GM21576 (cell line): ENCODE data around the gene TAGAP.
"Not testable (repeated sequence)": the region's sequence is repeated elsewhere in the genome, so short reads cannot be mapped to it uniquely, and the experiment has no call there.

Source experiments
- ATAC-seq: cut with Tn5 transposase; IDR thresholded peaks from one replicate; pipeline ENCODE4 v1.9.1; 2021; ENCODE audit warnings: mild to moderate bottlenecking, moderate library complexity; ENCODE audit not compliant: unreplicated experiment

The TAGAP gene

DNA sequence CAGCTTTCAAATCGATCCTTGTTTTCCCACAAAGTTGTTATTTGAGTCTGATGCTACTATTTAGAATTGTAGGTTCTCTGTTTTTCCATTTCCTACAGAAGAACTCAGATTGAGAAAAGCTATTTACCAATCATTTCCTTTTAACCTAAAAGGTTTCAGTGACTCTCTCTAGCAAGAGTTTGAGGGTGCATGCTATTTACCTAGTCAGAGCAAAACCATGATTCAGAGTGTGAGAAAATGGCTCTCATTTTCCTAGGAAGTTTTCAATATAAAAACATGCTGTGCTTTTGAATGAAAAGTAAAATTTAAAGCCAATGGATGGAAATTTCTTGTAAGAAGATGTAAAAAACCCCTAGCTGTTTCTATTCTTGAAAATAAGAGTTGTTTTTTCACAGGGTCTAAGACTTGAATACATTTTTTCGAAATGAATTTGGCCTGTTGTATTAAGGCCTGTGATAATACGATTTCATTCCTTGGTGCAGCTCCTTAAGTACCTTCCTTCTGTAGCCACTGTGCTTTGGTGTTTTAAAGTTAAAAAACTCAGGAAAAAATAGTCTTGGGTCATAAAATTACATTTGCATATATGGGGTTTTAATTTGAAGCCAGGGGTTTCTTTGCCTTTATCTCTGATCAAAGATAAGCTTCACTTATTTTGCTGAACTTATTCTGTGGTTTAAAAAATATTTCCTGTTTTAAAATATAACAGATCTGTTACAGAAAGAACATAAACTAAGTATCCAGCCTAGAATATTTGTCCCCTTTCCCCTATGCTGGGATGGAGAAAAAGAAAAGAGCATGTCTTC, 26.8 kb downstream of the TAGAP start:
- no peak for ATAC-seq

- no peak for ATAC-seq
Measured at GRCh38 chr6:159014406-159014805, 30.4 kb downstream of the TAGAP start.

DNA sequence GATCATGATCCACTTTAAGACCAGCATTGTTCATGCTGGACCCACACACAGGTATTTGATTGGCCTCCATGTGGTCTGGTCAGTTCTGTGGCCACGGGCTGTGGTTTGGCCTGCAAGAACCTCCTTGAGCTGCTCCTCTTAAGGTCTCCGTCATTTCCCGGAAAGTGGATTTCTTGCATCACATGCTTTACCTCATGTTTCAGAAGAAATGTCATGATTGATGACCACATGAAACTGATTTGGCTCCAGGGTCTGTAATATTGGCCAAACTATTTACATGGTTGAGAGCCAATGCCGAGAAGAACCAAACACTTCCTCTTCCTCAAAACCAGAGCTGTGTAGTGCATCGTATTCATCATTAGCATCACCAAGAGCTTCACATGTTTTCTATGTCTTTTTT, 31.6 kb downstream of the TAGAP start:
- no peak for ATAC-seq

GRCh38 chr6:159012201-159012600, 32.6 kb downstream of the TAGAP start:
- ATAC-seq = no peak

- not testable (repeated sequence) for ATAC-seq
Measured at GRCh38 chr6:159010037-159010612, 34.7 kb downstream of the TAGAP start.

GRCh38 chr6:159008656-159009288, 36.0 kb downstream of the TAGAP start:
- peak; percentile 69 for ATAC-seq

- no peak for ATAC-seq
Measured at GRCh38 chr6:159007510-159007909, 37.3 kb downstream of the TAGAP start.

DNA sequence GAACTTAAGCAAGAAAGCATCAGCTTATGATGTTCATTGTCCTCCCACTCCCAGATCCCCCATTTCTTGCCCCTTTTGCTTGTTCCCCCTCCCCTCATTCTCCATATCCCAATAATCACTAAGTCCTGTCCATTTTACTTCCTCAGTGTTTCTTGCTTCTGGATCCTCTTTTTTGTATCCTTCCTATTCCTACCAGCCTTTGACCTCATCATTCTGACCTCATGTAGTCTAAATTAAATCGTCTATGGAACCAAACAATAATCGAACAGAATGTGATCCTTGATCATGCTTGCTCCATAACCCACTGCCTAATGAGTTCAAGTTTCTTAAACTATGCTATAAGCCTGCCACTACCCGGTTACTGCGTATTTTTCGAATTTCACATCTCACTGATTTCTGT, 39.4 kb downstream of the TAGAP start:
- no peak for ATAC-seq

- ATAC-seq = no peak
Measured at GRCh38 chr6:159004592-159004991, 40.2 kb downstream of the TAGAP start.

- ATAC-seq = no peak
Measured at GRCh38 chr6:159002432-159003155, 42.2 kb downstream of the TAGAP start.

DNA sequence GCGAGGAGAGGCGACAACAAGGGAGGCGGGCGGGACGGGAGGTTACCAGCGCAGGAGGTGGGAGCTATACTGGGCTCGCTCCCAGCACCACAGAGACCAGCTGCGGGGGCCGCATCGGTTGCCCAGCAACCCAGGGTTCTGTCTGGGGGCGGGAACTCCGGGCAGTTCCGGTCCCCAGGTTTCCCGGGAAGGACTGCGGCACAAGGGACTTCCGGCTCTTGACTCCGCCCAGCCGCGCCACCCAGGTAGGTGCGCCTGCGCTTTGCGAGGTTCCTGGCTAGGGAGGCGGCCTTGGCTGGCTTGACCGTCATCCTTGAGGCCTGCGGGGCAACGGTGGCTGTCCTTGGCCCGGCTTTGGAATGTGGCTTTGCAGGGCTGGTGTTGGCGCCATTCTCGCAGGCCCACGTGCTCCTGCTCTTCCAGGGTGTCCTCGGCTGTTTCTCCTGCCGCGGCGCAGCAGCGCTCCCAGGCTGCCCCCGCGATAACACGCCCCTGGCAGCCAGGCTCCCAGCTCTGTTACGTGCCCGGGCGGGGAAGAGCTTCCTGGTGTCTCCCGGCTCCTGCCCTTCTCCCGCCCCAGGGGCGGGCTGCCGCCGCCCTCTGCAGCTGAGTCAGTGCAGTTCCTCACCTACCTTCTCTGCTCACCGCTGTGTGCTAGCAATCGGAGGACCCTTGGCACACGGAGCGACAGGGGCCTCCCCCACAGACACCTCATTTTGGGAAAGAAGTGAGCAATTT, 45.0 kb downstream of the TAGAP start, which contains the start of gene RSPH3:
RSPH3 (minus strand) TSS at position 537 of the 738 bp plus-strand sequence. CDS start 652 bp downstream, outside the sequence.
- ATAC-seq = peak; percentile 92

DNA sequence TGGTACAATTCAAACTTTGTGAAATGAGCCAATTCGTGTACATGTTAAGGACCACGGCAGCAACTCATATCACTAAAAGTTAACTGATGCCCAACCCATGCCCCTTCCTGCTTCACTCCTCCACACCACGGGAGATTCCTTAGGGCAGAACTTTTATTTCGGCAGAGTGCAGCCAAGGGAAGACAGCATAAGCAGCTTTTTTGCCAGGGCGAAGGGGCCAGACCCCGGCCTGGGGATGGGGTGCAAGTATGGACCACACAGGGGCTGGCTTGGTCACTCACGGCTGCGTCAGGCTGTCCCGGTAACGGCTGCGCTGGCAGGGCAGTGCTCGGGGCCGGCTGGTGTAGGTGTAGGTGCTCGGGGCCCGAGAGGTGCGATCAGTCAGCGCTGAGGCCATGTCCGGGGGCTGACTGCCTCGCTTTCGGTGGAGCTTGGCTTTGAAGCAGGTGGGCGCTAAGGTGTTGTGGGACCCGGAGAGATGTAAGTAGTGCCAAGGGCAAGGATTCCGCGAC, 45.6 kb downstream of the TAGAP start:
- ATAC-seq = peak; percentile 28

GRCh38 chr6:158996856-158997255, 47.9 kb downstream of the TAGAP start:
- ATAC-seq = no peak

DNA sequence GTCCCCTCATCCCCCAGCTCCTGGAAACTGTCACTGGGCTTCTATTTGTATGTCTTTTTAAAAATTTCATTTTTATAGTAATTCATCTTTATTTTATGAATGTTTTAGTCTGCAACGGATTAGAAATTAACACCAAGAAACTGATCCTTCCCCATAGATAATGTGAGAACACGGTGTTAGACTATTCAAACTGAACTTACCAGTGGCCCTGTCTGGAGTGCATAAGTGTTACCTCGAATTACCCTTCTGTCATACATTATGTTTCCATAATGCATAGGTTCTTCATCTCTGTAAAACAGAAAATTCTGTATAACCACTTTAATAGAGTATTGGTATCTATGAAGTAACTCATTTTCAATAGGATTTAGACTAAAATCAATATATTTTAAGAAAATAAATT, 51.2 kb downstream of the TAGAP start:
- ATAC-seq = no peak

GRCh38 chr6:158991017-158991723, 53.6 kb downstream of the TAGAP start:
- ATAC-seq = no peak

- not testable (repeated sequence) for ATAC-seq
Measured at GRCh38 chr6:158989711-158990110, 55.1 kb downstream of the TAGAP start.

DNA sequence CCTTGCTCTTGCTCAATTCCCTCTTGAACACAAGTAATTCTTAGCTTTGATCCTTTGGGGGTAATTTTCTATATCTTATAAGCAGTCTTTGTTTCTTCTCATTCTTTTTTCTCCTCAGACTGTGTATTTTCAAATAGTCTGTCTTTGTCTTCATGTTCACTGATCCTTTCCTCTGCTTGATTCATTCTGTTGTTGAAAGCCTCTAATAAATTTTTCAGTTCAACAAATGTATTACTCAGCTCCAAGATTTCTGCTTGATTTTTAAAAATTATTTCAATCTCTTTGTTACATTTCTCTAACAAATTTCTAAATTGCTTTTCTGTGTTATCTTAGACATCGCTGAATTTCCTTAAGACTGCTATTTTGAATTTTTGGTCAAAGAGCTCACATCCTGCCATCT, 56.3 kb downstream of the TAGAP start:
- ATAC-seq = no peak

DNA sequence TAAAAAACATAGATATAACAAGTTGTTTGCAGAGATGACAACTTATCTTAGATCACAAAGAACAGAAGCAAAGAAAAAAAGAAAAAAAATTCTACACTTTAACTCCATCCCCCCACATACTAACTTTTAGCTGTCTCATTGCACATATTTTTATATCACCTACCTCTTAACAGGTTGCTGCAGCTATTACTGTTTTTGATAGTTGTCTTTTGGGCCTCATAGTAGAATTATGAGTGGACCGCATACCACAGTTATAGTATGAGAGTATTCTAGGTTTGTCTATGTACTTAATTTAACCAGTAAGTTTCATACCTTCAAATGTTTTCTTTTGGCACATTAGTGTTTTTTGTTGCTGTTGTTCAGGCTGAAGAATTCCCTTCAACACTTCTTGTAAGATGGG, 57.1 kb downstream of the TAGAP start:
- no peak for ATAC-seq
